ENCODE results near the gene MAOB.

Gene MAOB

DNA sequence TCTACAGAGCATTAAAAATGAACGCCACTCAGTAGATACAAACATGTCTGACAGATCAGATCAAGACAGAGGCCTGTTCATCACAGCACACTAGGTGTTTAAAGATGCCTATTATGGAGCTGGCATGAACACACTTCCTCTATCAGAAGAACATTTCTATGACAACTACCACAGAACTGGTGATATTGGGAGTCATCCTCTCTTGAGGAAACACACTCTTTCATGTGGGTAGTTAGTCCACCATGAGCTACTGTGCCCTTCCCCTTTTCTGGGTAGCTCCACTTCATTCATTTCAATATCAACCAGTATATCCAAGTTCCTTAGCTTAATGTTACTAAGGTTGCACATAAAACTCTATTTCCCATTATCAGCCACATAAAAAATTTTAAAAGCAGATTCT, 46.7 kb downstream of the MAOB start:
- H3K27me3 ChIP-seq (ENCODE audit: control insufficient read depth, insufficient read depth, low read length, poor library complexity, severe bottlenecking), result no peaks in the 10 kb centered on the region
- H3K4me3 ChIP-seq (ENCODE audit: insufficient read depth, low read depth, low read length), result no peak overlapping the region
- no peak overlapping the region for H3K27ac ChIP-seq (ENCODE audit: insufficient read depth, low read depth, low read length, poor library complexity, severe bottlenecking)
- H3K4me1 ChIP-seq (ENCODE audit: control insufficient read depth, insufficient read depth, low read length), result no peaks in the 10 kb centered on the region
- H3K9me3 ChIP-seq (ENCODE audit: control insufficient read depth, low read length), result no peaks in the 10 kb centered on the region
- WGBS, 2 experiments, result 86 to 94% methylated on average over 1 of the region's 1 CpG
- H3K36me3 ChIP-seq (ENCODE audit: control insufficient read depth, insufficient read depth, low read length), result no peaks in the 10 kb centered on the region

DNA sequence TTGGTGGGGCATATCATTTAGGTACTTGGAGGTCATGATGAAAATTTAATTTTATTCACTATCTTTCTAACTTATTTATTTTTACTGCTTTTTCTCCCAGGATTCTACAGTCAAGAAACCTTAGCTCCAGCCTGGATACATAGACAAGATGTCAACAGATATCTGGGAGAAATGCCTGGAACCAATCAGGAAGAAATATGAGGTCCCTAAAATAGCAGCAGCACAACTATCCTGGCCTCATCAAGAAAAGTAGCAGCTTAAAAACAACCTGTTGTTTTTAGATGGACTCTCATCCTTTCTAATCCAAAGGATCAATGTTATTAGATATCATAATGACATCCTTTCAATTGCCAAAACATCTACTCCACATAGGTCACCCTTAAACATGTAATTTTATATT, 54.5 kb downstream of the MAOB start:
- Histone ChIP-seq H3K9me3 (ENCODE audit: control insufficient read depth, low read length) (no peaks in the 10 kb centered on the region), H3K4me1 (ENCODE audit: control insufficient read depth, insufficient read depth, low read length) (no peaks in the 10 kb centered on the region), H3K27ac (ENCODE audit: insufficient read depth, low read depth, low read length, poor library complexity, severe bottlenecking) (no peak overlapping the region), H3K27me3 (ENCODE audit: control insufficient read depth, insufficient read depth, low read length, poor library complexity, severe bottlenecking) (no peaks in the 10 kb centered on the region), H3K36me3 (ENCODE audit: control insufficient read depth, insufficient read depth, low read length) (no peaks in the 10 kb centered on the region), H3K4me3 (ENCODE audit: insufficient read depth, low read depth, low read length) (no peak overlapping the region)

DNA sequence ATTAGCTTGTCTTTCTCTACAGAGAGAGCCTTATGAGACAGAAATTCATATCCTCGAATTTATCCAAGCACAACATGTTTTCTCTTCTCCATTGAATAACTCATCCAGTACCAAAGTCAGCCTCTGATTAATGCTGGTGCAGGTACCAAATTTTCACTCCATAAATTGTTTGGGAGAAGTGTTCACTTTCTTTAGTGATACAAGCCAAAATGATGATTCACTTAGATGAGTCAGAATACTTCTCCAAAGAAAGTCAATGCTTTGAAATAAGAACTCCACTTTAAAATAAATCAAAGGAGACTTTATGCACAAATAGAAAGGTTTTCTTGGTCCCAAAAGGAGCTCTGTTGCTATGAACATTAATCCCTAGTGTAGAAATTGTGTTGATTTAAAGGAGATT, 60.2 kb downstream of the MAOB start:
- Histone ChIP-seq H3K27me3 (ENCODE audit: control insufficient read depth, insufficient read depth, low read length, poor library complexity, severe bottlenecking) (no peaks in the 10 kb centered on the region), H3K27ac (ENCODE audit: insufficient read depth, low read depth, low read length, poor library complexity, severe bottlenecking) (no peak overlapping the region), H3K9me3 (ENCODE audit: control insufficient read depth, low read length) (no peaks in the 10 kb centered on the region), H3K4me3 (ENCODE audit: insufficient read depth, low read depth, low read length) (no peak overlapping the region), H3K36me3 (ENCODE audit: control insufficient read depth, insufficient read depth, low read length) (no peaks in the 10 kb centered on the region), H3K4me1 (ENCODE audit: control insufficient read depth, insufficient read depth, low read length) (no peaks in the 10 kb centered on the region)
- 92 to 100% methylated on average over 1 of the region's 1 CpG for WGBS, 2 experiments

DNA sequence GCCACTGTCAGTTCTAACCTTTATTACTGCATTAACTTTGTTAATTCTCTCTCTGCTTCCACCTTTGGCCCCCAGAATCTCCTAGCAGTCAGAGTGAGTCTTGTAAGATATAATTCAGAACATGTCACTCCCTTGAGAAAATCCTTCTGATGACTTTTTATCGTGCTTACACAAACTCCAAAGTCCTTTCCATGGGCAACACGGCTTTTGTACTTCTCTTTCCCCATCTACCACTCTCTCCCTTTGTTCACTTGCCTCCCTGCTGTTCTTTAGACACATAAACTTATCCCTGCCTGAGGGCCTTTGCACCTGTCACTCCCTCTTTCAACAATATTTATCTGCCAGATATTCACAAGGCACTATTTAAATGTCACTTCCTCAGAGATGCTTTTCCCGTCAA, 64.8 kb downstream of the MAOB start:
- H3K4me3 ChIP-seq (ENCODE audit: insufficient read depth, low read depth, low read length), result no peak overlapping the region
- no peaks in the 10 kb centered on the region for H3K27me3 ChIP-seq (ENCODE audit: control insufficient read depth, insufficient read depth, low read length, poor library complexity, severe bottlenecking)
- no peaks in the 10 kb centered on the region for H3K36me3 ChIP-seq (ENCODE audit: control insufficient read depth, insufficient read depth, low read length)
- no peaks in the 10 kb centered on the region for H3K4me1 ChIP-seq (ENCODE audit: control insufficient read depth, insufficient read depth, low read length)
- no peak overlapping the region for H3K27ac ChIP-seq (ENCODE audit: insufficient read depth, low read depth, low read length, poor library complexity, severe bottlenecking)
- H3K9me3 ChIP-seq (ENCODE audit: control insufficient read depth, low read length), result no peaks in the 10 kb centered on the region
- 69 to 72% methylated on average over 2 of the region's 3 CpGs for WGBS, 2 experiments

DNA sequence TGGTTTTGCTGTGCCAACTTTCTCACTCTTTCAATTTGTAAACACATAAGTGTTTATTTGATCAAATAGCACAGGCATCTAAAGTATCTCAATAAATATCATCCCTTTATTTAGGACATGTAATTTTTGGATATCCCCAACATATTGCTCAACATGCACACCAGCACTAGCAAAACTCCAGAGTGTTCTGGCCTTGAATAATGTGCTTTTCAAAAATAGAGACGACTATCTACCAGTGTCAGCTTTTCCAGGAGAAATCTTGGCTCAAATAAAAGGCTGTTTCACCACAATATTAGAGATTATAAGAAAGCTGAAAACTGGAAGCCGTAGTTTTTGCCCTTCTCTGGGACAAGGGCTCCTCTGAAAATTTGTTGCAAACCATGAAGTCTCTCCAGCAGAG, 67.0 kb downstream of the MAOB start:
- no peak overlapping the region for H3K27ac ChIP-seq (ENCODE audit: insufficient read depth, low read depth, low read length, poor library complexity, severe bottlenecking)
- WGBS, 2 experiments, result 91 to 100% methylated on average over 1 to 2 of the region's 2 CpGs
- no peaks in the 10 kb centered on the region for H3K27me3 ChIP-seq (ENCODE audit: control insufficient read depth, insufficient read depth, low read length, poor library complexity, severe bottlenecking)
- H3K4me3 ChIP-seq (ENCODE audit: insufficient read depth, low read depth, low read length), result no peak overlapping the region
- H3K4me1 ChIP-seq (ENCODE audit: control insufficient read depth, insufficient read depth, low read length), result no peaks in the 10 kb centered on the region
- H3K36me3 ChIP-seq (ENCODE audit: control insufficient read depth, insufficient read depth, low read length), result no peaks in the 10 kb centered on the region
- no peaks in the 10 kb centered on the region for H3K9me3 ChIP-seq (ENCODE audit: control insufficient read depth, low read length)

DNA sequence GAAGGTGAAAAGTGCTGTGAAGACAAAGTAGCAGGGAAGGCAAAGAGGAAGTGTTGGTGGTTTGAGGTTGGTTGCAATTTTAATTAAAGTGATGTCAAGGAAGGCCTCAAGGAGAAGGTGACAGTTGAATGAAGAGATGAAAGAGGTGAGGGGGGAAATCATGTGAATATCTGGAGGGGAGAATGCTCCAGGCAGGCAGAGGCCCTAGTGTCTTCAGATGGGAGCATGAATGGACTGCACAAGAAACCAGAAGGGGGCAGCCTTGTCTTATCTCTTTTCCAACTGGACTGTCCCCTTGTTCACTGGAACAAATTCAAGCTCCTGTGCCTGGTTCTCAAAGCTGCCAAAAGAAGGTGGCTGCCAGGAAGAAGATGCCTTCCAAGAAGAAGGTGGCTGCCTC, 68.4 kb downstream of the MAOB start:
- Histone ChIP-seq H3K27me3 (ENCODE audit: control insufficient read depth, insufficient read depth, low read length, poor library complexity, severe bottlenecking) (no peaks in the 10 kb centered on the region), H3K4me3 (ENCODE audit: insufficient read depth, low read depth, low read length) (no peak overlapping the region), H3K36me3 (ENCODE audit: control insufficient read depth, insufficient read depth, low read length) (no peaks in the 10 kb centered on the region), H3K4me1 (ENCODE audit: control insufficient read depth, insufficient read depth, low read length) (no peaks in the 10 kb centered on the region), H3K27ac (ENCODE audit: insufficient read depth, low read depth, low read length, poor library complexity, severe bottlenecking) (no peak overlapping the region), H3K9me3 (ENCODE audit: control insufficient read depth, low read length) (no peaks in the 10 kb centered on the region)

DNA sequence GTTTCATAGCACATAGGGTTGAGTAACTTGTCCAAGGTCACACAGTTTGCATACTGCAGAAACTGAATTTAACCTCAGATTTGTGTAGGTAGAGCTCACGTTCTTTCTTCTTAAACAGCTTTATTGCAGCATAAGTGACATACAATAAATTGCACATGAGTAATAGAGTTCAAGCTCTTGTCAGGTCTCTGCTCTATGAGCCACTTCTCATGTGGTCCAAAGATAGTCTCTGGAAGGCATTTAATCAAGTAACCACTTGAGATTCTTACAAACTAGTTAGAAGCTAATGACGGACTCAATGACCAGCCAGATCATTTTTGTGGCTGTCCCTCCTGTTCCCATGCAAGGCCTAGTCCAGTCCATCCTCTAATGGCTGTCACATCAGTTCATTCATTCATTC, 68.9 kb downstream of the MAOB start:
- no peaks in the 10 kb centered on the region for H3K4me1 ChIP-seq (ENCODE audit: control insufficient read depth, insufficient read depth, low read length)
- no peak overlapping the region for H3K4me3 ChIP-seq (ENCODE audit: insufficient read depth, low read depth, low read length)
- no peak overlapping the region for H3K27ac ChIP-seq (ENCODE audit: insufficient read depth, low read depth, low read length, poor library complexity, severe bottlenecking)
- no peaks in the 10 kb centered on the region for H3K9me3 ChIP-seq (ENCODE audit: control insufficient read depth, low read length)
- H3K36me3 ChIP-seq (ENCODE audit: control insufficient read depth, insufficient read depth, low read length), result no peaks in the 10 kb centered on the region
- H3K27me3 ChIP-seq (ENCODE audit: control insufficient read depth, insufficient read depth, low read length, poor library complexity, severe bottlenecking), result no peaks in the 10 kb centered on the region
- WGBS, 2 experiments, result 86 to 89% methylated on average over 1 to 2 of the region's 2 CpGs

DNA sequence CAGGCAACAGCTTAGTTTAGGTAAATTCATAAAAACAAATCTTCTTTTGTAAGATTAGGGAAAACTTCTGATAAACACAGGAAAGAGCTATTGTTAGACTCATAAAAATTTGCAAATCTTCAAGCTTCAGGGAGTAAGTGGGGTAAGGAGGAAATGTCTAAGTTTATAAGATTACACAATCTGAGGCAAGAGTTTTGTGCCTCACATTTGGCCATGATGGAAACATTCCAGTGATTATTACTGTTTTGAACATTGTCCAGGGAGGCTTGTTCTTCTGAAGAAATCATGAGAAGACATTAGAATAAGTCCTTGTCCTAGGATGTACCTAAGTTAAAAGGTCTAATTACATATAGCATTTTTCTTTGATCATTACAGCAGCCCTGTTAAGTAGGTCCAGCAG, 72.8 kb downstream of the MAOB start:
- H3K9me3 ChIP-seq (ENCODE audit: control insufficient read depth, low read length), result no peaks in the 10 kb centered on the region
- no peaks in the 10 kb centered on the region for H3K27me3 ChIP-seq (ENCODE audit: control insufficient read depth, insufficient read depth, low read length, poor library complexity, severe bottlenecking)
- no peak overlapping the region for H3K27ac ChIP-seq (ENCODE audit: insufficient read depth, low read depth, low read length, poor library complexity, severe bottlenecking)
- no peaks in the 10 kb centered on the region for H3K4me1 ChIP-seq (ENCODE audit: control insufficient read depth, insufficient read depth, low read length)
- H3K4me3 ChIP-seq (ENCODE audit: insufficient read depth, low read depth, low read length), result no peak overlapping the region
- H3K36me3 ChIP-seq (ENCODE audit: control insufficient read depth, insufficient read depth, low read length), result no peaks in the 10 kb centered on the region

DNA sequence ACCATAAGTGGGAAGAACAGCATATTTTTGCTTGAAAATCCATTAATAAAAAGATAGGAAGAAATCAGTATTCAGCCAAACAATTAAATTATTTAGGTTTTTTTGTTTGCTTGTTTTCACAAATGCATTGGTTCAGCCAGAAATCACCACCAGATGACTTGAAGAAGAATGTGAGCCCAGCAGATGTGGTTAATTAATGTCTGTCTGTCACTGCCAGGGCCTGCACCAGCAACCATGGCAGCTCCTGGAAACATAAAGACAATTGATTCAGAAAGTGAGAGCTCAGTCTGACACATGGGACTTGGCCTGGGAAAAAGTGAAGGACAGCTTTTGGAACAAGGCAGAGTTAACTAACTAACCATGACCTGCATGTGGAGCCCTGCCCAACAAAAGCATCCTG, 74.0 kb downstream of the MAOB start:
- no peaks in the 10 kb centered on the region for H3K9me3 ChIP-seq (ENCODE audit: control insufficient read depth, low read length)
- H3K36me3 ChIP-seq (ENCODE audit: control insufficient read depth, insufficient read depth, low read length), result no peaks in the 10 kb centered on the region
- no peak overlapping the region for H3K27ac ChIP-seq (ENCODE audit: insufficient read depth, low read depth, low read length, poor library complexity, severe bottlenecking)
- H3K4me3 ChIP-seq (ENCODE audit: insufficient read depth, low read depth, low read length), result no peak overlapping the region
- no peaks in the 10 kb centered on the region for H3K27me3 ChIP-seq (ENCODE audit: control insufficient read depth, insufficient read depth, low read length, poor library complexity, severe bottlenecking)
- H3K4me1 ChIP-seq (ENCODE audit: control insufficient read depth, insufficient read depth, low read length), result no peaks in the 10 kb centered on the region

DNA sequence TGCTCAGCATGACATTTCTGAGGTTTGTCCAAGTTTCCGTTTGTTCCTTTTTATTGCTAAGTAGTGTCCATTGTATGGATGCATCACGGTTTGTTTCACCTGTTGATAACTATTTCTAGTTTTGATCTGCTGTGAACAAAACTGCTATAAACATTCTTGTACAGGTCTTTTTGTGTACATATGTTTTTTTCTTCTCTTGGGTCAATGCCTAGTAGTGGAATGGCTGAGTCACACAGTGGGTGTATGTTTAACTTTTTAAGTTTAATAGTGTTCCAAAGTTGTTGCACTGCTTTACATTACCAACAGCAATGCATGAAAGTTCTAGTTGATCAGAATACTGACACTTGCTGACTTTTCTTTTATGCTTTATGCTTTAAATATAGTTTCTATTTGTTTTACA, 76.7 kb downstream of the MAOB start:
- no peak overlapping the region for H3K27ac ChIP-seq (ENCODE audit: insufficient read depth, low read depth, low read length, poor library complexity, severe bottlenecking)
- H3K36me3 ChIP-seq (ENCODE audit: control insufficient read depth, insufficient read depth, low read length), result no peaks in the 10 kb centered on the region
- WGBS, 2 experiments, result 88 to 96% methylated on average over 2 of the region's 2 CpGs

DNA sequence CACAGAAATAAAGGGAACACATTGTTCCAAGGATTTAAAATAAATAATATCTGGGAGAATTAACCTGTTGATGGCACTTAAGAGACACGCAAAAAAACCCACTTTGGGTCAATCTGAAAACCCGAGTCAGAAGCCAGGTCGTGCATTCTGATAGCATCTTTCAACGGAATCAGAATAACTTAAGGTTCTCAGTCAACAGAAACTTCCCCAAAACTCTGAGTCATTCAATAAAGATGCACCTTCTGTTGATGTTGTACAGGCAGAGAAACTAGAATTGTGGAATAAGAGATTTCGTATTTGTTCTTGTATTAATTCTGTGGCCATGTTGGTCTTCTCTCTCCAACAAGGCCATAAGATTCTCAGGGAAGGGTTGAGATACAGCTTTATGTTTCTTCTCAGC, 78.2 kb downstream of the MAOB start:
- Histone ChIP-seq H3K36me3 (ENCODE audit: control insufficient read depth, insufficient read depth, low read length) (no peaks in the 10 kb centered on the region), H3K27me3 (ENCODE audit: control insufficient read depth, insufficient read depth, low read length, poor library complexity, severe bottlenecking) (no peaks in the 10 kb centered on the region), H3K9me3 (ENCODE audit: control insufficient read depth, low read length) (no peaks in the 10 kb centered on the region), H3K4me3 (ENCODE audit: insufficient read depth, low read depth, low read length) (no peak overlapping the region), H3K4me1 (ENCODE audit: control insufficient read depth, insufficient read depth, low read length) (no peaks in the 10 kb centered on the region), H3K27ac (ENCODE audit: insufficient read depth, low read depth, low read length, poor library complexity, severe bottlenecking) (no peak overlapping the region)
- WGBS, 2 experiments, result 100% methylated on average over 5 of the region's 5 CpGs

More for the DNA sequence above, 76.7 kb downstream of the MAOB start:
- no peak overlapping the region for H3K4me3 ChIP-seq (ENCODE audit: insufficient read depth, low read depth, low read length)
- no peaks in the 10 kb centered on the region for H3K4me1 ChIP-seq (ENCODE audit: control insufficient read depth, insufficient read depth, low read length)
- H3K9me3 ChIP-seq (ENCODE audit: control insufficient read depth, low read length), result no peaks in the 10 kb centered on the region
- no peaks in the 10 kb centered on the region for H3K27me3 ChIP-seq (ENCODE audit: control insufficient read depth, insufficient read depth, low read length, poor library complexity, severe bottlenecking)

Measured in ectodermal cell (in vitro differentiated cells).